GM12891 (cell line): ENCODE measurements around the gene ACAT2.

ENCODE experiments used
- PAX5 ChIP-seq: IDR thresholded peaks from 2 replicates; pipeline ENCODE4 v1.6.1; 2011; ENCODE audit warnings: low read length, moderate library complexity, mild to moderate bottlenecking; ENCODE audit not compliant: insufficient read depth, severe bottlenecking
- POLR2A ChIP-seq: IDR thresholded peaks from 2 replicates; pipeline ENCODE4 v1.6.1; 2011; ENCODE audit warnings: low read depth, low read length, control low read depth
- POLR2AphosphoS5 ChIP-seq: IDR thresholded peaks from 2 replicates; pipeline ENCODE4 v1.6.1; 2011; ENCODE audit warnings: low read depth, low read length, control low read depth
- POU2F2 ChIP-seq: IDR thresholded peaks from 2 replicates; pipeline ENCODE4 v1.6.1; 2011; ENCODE audit warnings: low read depth, mild to moderate bottlenecking, control low read depth, low read length, moderate library complexity
- SPI1 ChIP-seq: IDR thresholded peaks from 2 replicates; pipeline ENCODE4 v1.6.1; 2011; ENCODE audit warnings: low read depth, low read length, control low read depth
- TAF1 ChIP-seq: IDR thresholded peaks from 2 replicates; pipeline ENCODE4 v1.6.1; 2011; ENCODE audit warnings: low read depth, low read length, control low read depth

DNA sequence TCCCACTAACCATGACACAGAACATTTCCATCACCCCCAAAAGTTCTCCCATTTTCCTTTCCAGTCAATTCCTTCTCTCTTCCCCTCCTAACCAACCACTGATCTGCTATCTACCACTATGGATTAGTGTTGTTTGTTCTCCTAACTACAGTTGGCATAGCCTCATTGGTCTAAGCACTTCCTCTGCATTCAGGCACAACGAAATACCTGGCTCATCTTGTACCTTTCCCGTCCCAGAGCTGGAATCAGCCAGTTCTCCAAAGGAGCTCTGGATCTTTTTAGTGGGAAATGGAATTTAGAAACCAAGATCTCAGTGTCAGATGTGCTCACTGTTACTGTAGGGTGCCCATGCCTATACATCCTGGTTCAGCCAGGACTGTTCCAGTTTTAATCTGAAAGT, 38.6 kb upstream of the ACAT2 start:
- TF ChIP-seq POLR2AphosphoS5 (no peak), POLR2A (no peak), TAF1 (no peak), PAX5 (no peak), POU2F2 (no peak), SPI1 (no peak)
